ACC112 (cell line): ENCODE data around the gene FRMD4A.
"Not testable (repeated sequence)": the region's sequence is repeated elsewhere in the genome, so short reads cannot be mapped to it uniquely, and the experiment has no call there.

ENCODE experiments used
- H2AFZ ChIP-seq: fragments of 200-600 bp; sonication (generic); one replicate; pipeline ENCODE4 v1.6.0; 2017; ENCODE audit warnings: antibody characterized with exemption, low read length; ENCODE audit not compliant: unreplicated experiment
- H3K27ac ChIP-seq: fragments of 200-600 bp; sonication (generic); 2 replicates; pipeline ENCODE4 v1.5.1; 2014; ENCODE audit warnings: low read depth, mild to moderate bottlenecking, antibody characterized with exemption, low read length, moderate library complexity
- H3K27me3 ChIP-seq: fragments of 200-600 bp; sonication (generic); 2 replicates; pipeline ENCODE4 v1.6.1; 2014; ENCODE audit warnings: mild to moderate bottlenecking, antibody characterized with exemption, low read length, moderate library complexity, mixed read lengths; ENCODE audit not compliant: insufficient read depth
- H3K36me3 ChIP-seq: fragments of 200-600 bp; sonication (generic); 2 replicates; pipeline ENCODE4 v1.6.1; 2016; ENCODE audit warnings: mild to moderate bottlenecking, antibody characterized with exemption, low read length, moderate library complexity, mixed read lengths; ENCODE audit not compliant: insufficient read depth
- H3K4me1 ChIP-seq: fragments of 200-600 bp; sonication (generic); one replicate; pipeline ENCODE4 v1.6.1; 2016; ENCODE audit warnings: low read length, mixed read lengths; ENCODE audit not compliant: insufficient read depth, unreplicated experiment, control insufficient read depth
- H3K4me3 ChIP-seq: fragments of 200-600 bp; sonication (generic); 2 replicates; pipeline ENCODE4 v1.5.1; 2014; ENCODE audit warnings: mild to moderate bottlenecking, low read depth, low read length
- H3K79me2 ChIP-seq: fragments of 200-600 bp; sonication (generic); one replicate; pipeline ENCODE4 v1.6.0; 2016; ENCODE audit warnings: low read length; ENCODE audit not compliant: control insufficient read depth, unreplicated experiment, insufficient read depth

FRMD4A gene

DNA sequence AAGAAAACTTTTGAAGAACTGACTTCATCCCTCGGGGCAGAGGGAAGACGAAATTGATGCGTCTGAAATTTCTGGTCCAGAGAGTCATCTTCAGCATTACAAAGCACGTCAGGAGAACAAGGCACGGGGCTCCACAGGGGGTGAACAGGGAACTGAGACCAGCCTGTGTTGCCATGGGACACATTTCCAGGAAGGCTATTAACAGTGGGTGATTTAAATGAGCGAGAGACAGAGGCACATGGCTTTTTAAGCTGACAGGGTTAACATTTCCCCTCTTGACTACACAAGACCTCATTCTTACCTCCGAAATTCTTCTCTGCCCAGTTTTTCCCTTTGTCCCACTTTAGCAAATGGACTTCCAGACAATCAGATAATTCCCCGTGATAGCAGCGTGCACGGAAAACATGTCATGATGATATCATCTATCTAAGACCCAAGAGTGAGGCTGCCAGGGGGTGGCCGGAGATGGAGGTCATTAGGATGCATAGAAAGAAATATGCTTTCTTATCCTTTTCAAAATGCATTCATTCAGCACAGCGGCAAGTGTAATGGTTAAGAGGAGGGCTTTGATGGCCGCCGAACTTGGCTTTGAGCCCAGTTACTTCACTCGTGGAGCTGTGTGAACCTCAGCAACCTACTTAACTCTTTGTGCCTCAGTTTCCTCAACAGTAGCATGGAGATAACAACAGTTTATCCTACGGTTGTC, 496.0 kb downstream of the FRMD4A start:
- H3K4me3 ChIP-seq = no peak overlapping the region
- peaks cover 7% of the 10 kb centered on the region for H3K4me1 ChIP-seq
- peaks cover 23% of the 10 kb centered on the region for H3K79me2 ChIP-seq
- no peak overlapping the region for H3K27ac ChIP-seq
- no peak overlapping the region for H2AFZ ChIP-seq
- H3K27me3 ChIP-seq = no peaks in the 10 kb centered on the region
- H3K36me3 ChIP-seq = no peaks in the 10 kb centered on the region

DNA sequence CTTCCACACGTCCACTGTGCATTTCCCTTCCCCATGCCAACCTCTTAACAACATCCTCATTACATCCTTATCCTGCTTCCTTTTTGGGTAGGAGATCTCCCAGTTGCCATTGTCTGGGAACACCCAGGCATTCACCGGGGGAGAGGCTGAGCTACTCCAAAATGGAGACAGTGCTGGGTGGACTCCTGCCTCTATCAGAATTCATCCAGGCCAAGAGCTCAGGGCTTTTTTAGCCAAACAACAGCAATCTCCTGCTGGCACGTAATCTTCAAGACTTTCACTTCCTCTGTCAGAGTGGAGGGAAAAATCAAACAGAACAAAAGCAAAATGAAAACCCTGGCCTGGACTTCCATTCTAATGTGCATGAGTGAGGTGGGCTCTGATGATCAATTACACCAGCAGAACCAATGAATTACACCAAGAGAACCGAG, 499.0 kb downstream of the FRMD4A start:
- no peak overlapping the region for H3K4me3 ChIP-seq
- no peak overlapping the region for H2AFZ ChIP-seq
- H3K27ac ChIP-seq = no peak overlapping the region
- H3K4me1 ChIP-seq = no peaks in the 10 kb centered on the region
- no peaks in the 10 kb centered on the region for H3K36me3 ChIP-seq
- H3K27me3 ChIP-seq = no peaks in the 10 kb centered on the region
- peaks cover 17% of the 10 kb centered on the region for H3K79me2 ChIP-seq

DNA sequence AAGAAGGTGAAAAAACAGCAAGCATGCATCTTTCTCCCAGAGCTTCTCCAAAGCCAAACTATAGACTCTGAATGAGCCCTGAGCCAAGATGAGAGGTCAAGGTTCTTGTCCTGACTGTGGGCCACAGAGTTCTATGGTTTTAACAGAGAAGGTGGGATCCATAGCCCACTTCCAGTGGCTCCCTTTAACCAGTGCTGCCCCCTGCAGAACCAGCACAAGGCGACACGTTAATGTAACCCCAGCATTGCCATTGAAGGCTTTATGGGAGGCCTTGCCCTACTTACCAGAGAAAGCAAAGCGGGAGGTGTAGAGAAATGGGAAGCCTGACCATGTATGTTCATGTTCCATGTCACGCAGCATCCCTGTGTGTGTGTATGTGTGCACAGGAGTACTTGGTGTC, 500.3 kb downstream of the FRMD4A start:
- H3K4me3 ChIP-seq = no peak overlapping the region

GRCh38 chr10:13829790-13830189, 500.9 kb downstream of the FRMD4A start:
- H3K79me2 ChIP-seq = peaks cover 14% of the 10 kb centered on the region
- no peak overlapping the region for H3K4me3 ChIP-seq
- no peak overlapping the region for H2AFZ ChIP-seq
- H3K27me3 ChIP-seq = no peaks in the 10 kb centered on the region
- H3K36me3 ChIP-seq = no peaks in the 10 kb centered on the region
- no peak overlapping the region for H3K27ac ChIP-seq
- H3K4me1 ChIP-seq = no peaks in the 10 kb centered on the region

More for the DNA sequence above, 500.3 kb downstream of the FRMD4A start:
- Histone ChIP-seq H3K79me2 (peaks cover 17% of the 10 kb centered on the region), H3K36me3 (no peaks in the 10 kb centered on the region), H3K27me3 (no peaks in the 10 kb centered on the region), H3K4me1 (no peaks in the 10 kb centered on the region), H3K27ac (no peak overlapping the region), H2AFZ (no peak overlapping the region)

DNA sequence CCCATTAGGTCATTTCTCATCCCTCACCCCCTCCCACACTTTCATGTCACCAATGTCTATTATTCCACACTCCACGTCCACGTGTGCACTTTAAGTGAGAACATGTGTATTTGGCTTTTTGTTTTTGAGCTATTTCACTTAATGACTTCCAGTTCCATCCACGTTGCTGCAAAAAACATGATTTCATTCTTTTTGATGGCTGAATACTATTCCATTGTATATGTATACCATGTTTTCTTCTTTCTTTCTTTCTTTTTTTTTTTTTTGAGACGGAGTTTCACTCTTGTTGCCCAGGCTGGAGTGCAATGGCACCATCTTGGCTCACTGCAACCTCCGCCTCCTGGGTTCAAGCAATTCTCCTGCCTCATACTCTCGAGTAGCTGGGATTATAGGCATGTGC, 502.4 kb downstream of the FRMD4A start:
- not testable (repeated sequence) for H3K4me1 ChIP-seq, H3K27ac ChIP-seq, H3K4me3 ChIP-seq, H3K27me3 ChIP-seq, H2AFZ ChIP-seq, H3K79me2 ChIP-seq, H3K36me3 ChIP-seq

- Histone ChIP-seq H3K36me3 (no peaks in the 10 kb centered on the region), H2AFZ (no peak overlapping the region), H3K27me3 (no peaks in the 10 kb centered on the region), H3K4me1 (no peaks in the 10 kb centered on the region), H3K79me2 (peaks cover 5% of the 10 kb centered on the region), H3K4me3 (no peak overlapping the region), H3K27ac (no peak overlapping the region)
Observed at GRCh38 chr10:13827076-13827797, 503.5 kb downstream of the FRMD4A start.

DNA sequence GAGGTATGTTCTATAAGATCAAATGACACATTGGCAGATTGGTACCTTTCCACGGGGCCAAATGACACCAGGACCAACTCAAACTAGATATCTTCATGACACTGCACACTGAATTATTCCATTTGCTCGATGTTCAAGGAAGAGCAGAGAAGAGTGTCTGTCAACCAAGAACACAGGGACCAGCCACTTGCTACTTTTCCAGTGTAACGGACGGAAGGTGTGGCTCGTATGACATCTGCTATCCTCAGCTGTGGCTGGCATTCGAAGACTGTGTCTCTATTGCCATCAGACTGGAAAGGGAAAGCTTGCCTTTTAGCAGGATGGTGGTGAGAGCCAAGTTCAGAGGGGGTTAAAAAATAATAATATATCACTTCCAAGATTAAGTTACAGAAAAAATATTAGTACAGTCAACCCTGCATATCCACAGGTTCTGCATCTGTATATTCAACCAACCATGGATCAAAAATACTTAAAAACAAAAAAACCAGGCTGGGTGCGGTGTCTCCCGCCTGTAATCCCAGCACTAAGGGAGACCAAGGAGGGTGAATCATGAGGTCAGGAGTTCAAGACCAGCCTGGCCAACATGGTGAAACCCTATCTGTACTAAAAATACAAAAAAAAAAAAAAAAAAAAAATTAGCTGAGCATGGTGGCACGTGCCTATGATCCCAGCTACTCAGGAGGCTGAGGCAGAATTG, 506.9 kb downstream of the FRMD4A start:
- H3K4me1 ChIP-seq = no peaks in the 10 kb centered on the region
- no peak overlapping the region for H2AFZ ChIP-seq
- H3K27me3 ChIP-seq = no peaks in the 10 kb centered on the region
- no peak overlapping the region for H3K4me3 ChIP-seq
- no peaks in the 10 kb centered on the region for H3K36me3 ChIP-seq
- peaks cover 5% of the 10 kb centered on the region for H3K79me2 ChIP-seq
- H3K27ac ChIP-seq = no peak overlapping the region

GRCh38 chr10:13823096-13823708, 507.5 kb downstream of the FRMD4A start:
- Histone ChIP-seq H3K79me2 (peaks cover 5% of the 10 kb centered on the region), H3K4me3 (no peak overlapping the region), H3K36me3 (no peaks in the 10 kb centered on the region), H3K4me1 (no peaks in the 10 kb centered on the region), H3K27me3 (no peaks in the 10 kb centered on the region), H2AFZ (no peak overlapping the region), H3K27ac (no peak overlapping the region)

DNA sequence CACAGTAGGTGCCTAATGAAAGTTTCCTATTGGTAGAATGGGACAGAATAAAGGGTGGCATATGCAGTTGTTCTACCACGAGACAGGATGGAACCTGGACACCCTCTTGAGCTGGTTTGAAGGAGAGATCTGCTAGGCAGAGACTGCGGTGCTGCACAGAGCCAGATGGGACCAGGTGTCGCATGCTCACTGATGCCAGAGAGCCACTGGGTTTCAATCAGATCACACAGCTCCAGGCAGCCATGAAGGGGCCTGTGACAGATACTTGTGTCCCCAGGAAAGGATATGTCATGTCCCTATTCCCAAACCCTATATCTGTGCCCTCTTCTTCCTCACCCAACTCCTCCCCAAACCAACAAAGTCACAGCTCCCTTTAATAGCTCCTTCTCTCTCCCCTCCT, 508.2 kb downstream of the FRMD4A start:
- no peak overlapping the region for H2AFZ ChIP-seq
- peaks cover 5% of the 10 kb centered on the region for H3K79me2 ChIP-seq
- no peak overlapping the region for H3K4me3 ChIP-seq
- H3K4me1 ChIP-seq = no peaks in the 10 kb centered on the region
- no peaks in the 10 kb centered on the region for H3K27me3 ChIP-seq
- no peak overlapping the region for H3K27ac ChIP-seq
- no peaks in the 10 kb centered on the region for H3K36me3 ChIP-seq

DNA sequence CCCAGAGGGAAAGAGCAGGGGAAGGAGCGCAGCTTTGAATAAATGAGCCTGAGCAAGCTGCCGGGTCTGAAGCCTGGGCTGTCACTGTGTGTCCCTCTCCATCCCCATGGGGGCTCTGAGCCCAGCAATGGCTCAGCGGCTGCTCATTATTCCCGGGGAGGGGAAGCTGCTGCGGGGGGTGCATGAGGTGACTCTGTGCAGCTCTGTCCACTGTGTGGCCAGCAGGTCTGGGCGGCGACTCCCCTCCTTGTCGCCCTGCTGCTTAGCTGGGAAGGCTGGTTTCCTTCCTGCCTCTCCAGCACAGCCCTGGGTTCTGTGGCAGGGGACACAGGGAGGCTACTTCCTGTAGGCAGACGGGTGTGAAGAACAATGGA, 509.8 kb downstream of the FRMD4A start:
- peaks cover 5% of the 10 kb centered on the region for H3K79me2 ChIP-seq
- H3K27me3 ChIP-seq = no peaks in the 10 kb centered on the region
- H3K4me3 ChIP-seq = no peak overlapping the region
- no peak overlapping the region for H3K27ac ChIP-seq
- H3K36me3 ChIP-seq = 0 out of 2 replicates have a peak, but pooled peaks cover 12% of the 10 kb centered on the region
- H2AFZ ChIP-seq = no peak overlapping the region
- peaks cover 3% of the 10 kb centered on the region for H3K4me1 ChIP-seq
